Activated CD8-positive, alpha-beta T cell treated with anti-CD3 and anti-CD28 coated beads, Interleukin-2, amount 10 ng/mL, durations not matched to agents 7 days and 5 days (primary cell): ENCODE data around the gene BMAL1. TPM values are rescaled to one million over a fixed set of nuclear protein-coding genes. Genes with fewer than 3 reads are reported as not detected.
"Not testable (repeated sequence)": the region's sequence is repeated elsewhere in the genome, so short reads cannot be mapped to it uniquely, and the experiment has no call there.

ENCODE experiments used
- ATAC-seq: fragments of 150-1000 bp; cut with Tn5 transposase; one replicate; pipeline ENCODE4 v1.10.0; 2021; ENCODE audit warnings: moderate library complexity
- CTCF ChIA-PET: fragments of 350-600 bp; sonication (Branson Sonifier 250); formaldehyde crosslinking; loops from one replicate; lab custom pipeline; 2021; ENCODE audit warnings: antibody characterized with exemption; lab: Charles Lee
- POLR2A ChIA-PET: fragments of 350-600 bp; sonication (Branson Sonifier 250); formaldehyde crosslinking; loops from one replicate; lab custom pipeline; 2021; ENCODE audit warnings: antibody characterized with exemption; lab: Charles Lee
- DNase-seq: peaks from one replicate; pipeline ENCODE4 v3.0.0-alpha.2; 2020
- H3K27ac Mint-ChIP-seq: one replicate; pipeline ENCODE4 v1.8.0; 2021; ENCODE audit warnings: mild to moderate bottlenecking, mixed read lengths
- H3K27me3 Mint-ChIP-seq: one replicate; pipeline ENCODE4 v1.8.0; 2021; ENCODE audit warnings: low read depth, mixed read lengths
- H3K36me3 Mint-ChIP-seq: one replicate; pipeline ENCODE4 v1.8.0; 2021; ENCODE audit warnings: low read depth, mixed read lengths
- H3K4me1 Mint-ChIP-seq: one replicate; pipeline ENCODE4 v1.8.0; 2021; ENCODE audit warnings: low read depth, mixed read lengths
- H3K4me3 Mint-ChIP-seq: one replicate; pipeline ENCODE4 v1.8.0; 2021; ENCODE audit warnings: mild to moderate bottlenecking, mixed read lengths
- H3K9me3 Mint-ChIP-seq: one replicate; pipeline ENCODE4 v1.8.0; 2022; ENCODE audit warnings: mixed read lengths; ENCODE audit not compliant: insufficient read depth
- total RNA-seq, 2 experiments: library from RNA; stranded (reverse); gene quantifications; one replicate each; pipeline ENCODE4 v1.2.3, GENCODE V29; 2021

Gene BMAL1
- total RNA-seq, 2 experiments from 2014 or later: 41.1 to 53.5 TPM

GRCh38 chr11:13434247-13435205 lies 156.9 kb downstream of the BMAL1 start:
- H3K4me3 Mint-ChIP-seq: no peak overlapping the region
- POLR2A ChIA-PET: interaction anchor here (1.0 kb wide), 1 partner anchor 28 kb away, joined by 4 read pairs; the partner anchor contains the start of gene BTBD10

DNA sequence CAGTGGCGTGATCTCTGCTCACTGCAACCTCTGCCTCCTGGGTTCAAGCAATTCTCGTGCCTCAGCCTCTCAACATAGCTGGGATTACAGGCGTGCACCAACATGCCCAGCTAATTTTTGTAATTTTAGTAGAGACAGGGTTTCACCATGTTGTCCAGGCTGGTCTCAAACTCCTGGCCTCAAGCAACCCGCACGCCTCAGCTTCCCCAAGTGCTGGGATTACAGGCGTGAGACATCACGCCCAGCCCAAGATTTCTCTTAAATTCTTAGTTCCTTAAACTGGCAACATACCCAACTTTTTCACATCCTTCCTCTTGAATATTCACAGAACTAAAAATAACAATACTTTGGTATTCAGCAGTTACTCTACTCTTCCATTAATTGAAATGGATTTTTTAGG lies 159.2 kb downstream of the BMAL1 start:
- peaks cover 13% of the 10 kb centered on the region for H3K4me1 Mint-ChIP-seq

More at GRCh38 chr11:13434247-13435205, 156.9 kb downstream of the BMAL1 start:
- DNase-seq (no peak), ATAC-seq (no peak)
- Mint-ChIP-seq H3K27me3 (no peaks in the 10 kb centered on the region), H3K9me3 (peaks cover 8% of the 10 kb centered on the region), H3K27ac (no peak overlapping the region), H3K4me1 (peaks cover 16% of the 10 kb centered on the region), H3K36me3 (peaks cover 20% of the 10 kb centered on the region)
- CTCF ChIA-PET: no interaction called here

More for the DNA sequence above, 159.2 kb downstream of the BMAL1 start:
- H3K4me3 Mint-ChIP-seq, CTCF ChIA-PET, POLR2A ChIA-PET, H3K9me3 Mint-ChIP-seq, DNase-seq, H3K27ac Mint-ChIP-seq, H3K27me3 Mint-ChIP-seq, ATAC-seq: not testable (repeated sequence)
- H3K36me3 Mint-ChIP-seq: peaks cover 14% of the 10 kb centered on the region

Other genes with a start within 250 kb of the BMAL1 start
- gene BTBD10, start 185.4 kb downstream of the BMAL1 start, total RNA-seq: 10 to 100 TPM; 25.7 to 26.2 TPM
- gene PTH, start 218.2 kb downstream of the BMAL1 start, total RNA-seq: not detected